PC-3 (cell line): ENCODE data around the gene GPBP1L1. TPM values are rescaled to one million over a fixed set of nuclear protein-coding genes. Genes with fewer than 3 reads are reported as not detected.

ENCODE experiments used
- ATAC-seq: fragments of 200-7000 bp; cut with Tn5 transposase; 2 replicates; pipeline ENCODE4 v1.9.1; 2020; ENCODE audit warnings: mild to moderate bottlenecking, moderate library complexity
- BruUV-seq: library from RNA; stranded (reverse); fragments of 400-500 nt; replicated peaks from 2 replicates; lab custom pipeline; 2021; lab: Mats Ljungman, UMichigan
- CTCF ChIA-PET: fragments of 300-600 bp; sonication (Branson Sonifier 250); formaldehyde crosslinking; loops from one replicate; lab custom pipeline; 2022; ENCODE audit warnings: antibody characterized with exemption; lab: Charles Lee
- POLR2A ChIA-PET: fragments of 300-600 bp; sonication (Branson Sonifier 250); formaldehyde crosslinking; loops from one replicate; lab custom pipeline; 2022; ENCODE audit warnings: antibody characterized with exemption; ENCODE audit not compliant: unreplicated experiment; lab: Charles Lee
- DNase-seq: peaks from one replicate; pipeline ENCODE4 v3.0.0-alpha.2; 2015
- H2AFZ ChIP-seq: fragments of 300-600 bp; sonication (generic); 2 replicates; pipeline ENCODE4 v1.6.0; 2016; ENCODE audit warnings: antibody characterized with exemption, low read length
- H3F3A ChIP-seq: fragments of 300-600 bp; sonication (generic); one replicate; pipeline ENCODE4 v1.6.0; 2017; ENCODE audit warnings: antibody characterized with exemption, low read length, control low read depth, mild to moderate bottlenecking; ENCODE audit not compliant: unreplicated experiment
- H3K27ac ChIP-seq: fragments of 300-600 bp; sonication (generic); 2 replicates; pipeline ENCODE4 v1.5.1; 2016; ENCODE audit warnings: mild to moderate bottlenecking, low read length
- H3K27me3 ChIP-seq: fragments of 300-600 bp; sonication (generic); 2 replicates; pipeline ENCODE4 v1.6.1; 2016; ENCODE audit warnings: low read length, mixed read lengths
- H3K36me3 ChIP-seq: fragments of 300-600 bp; sonication (generic); 2 replicates; pipeline ENCODE4 v1.6.1; 2016; ENCODE audit warnings: low read depth, mixed run types, low read length, mixed read lengths
- H3K4me1 ChIP-seq: fragments of 300-600 bp; sonication (generic); 2 replicates; pipeline ENCODE4 v1.5.1; 2016; ENCODE audit warnings: low read length; ENCODE audit not compliant: insufficient read depth
- H3K4me2 ChIP-seq: fragments of 300-600 bp; sonication (generic); 2 replicates; pipeline ENCODE4 v1.6.0; 2016; ENCODE audit warnings: low read length
- H3K4me3 ChIP-seq: fragments of 300-600 bp; sonication (generic); 2 replicates; pipeline ENCODE4 v1.5.1; 2016; ENCODE audit warnings: mild to moderate bottlenecking, low read length, mixed read lengths
- H3K79me2 ChIP-seq: fragments of 300-600 bp; sonication (generic); 2 replicates; pipeline ENCODE4 v1.6.1; 2017; ENCODE audit warnings: low read length, mixed read lengths
- H3K9ac ChIP-seq: fragments of 300-600 bp; sonication (generic); 2 replicates; pipeline ENCODE4 v1.6.0; 2016; ENCODE audit warnings: mild to moderate bottlenecking, low read length
- H3K9me2 ChIP-seq: fragments of 300-600 bp; sonication (generic); replicated peaks from 2 replicates; pipeline ENCODE4 v1.6.1; 2016; ENCODE audit warnings: mixed run types, low read length, mixed read lengths
- H3K9me3 ChIP-seq: fragments of 300-600 bp; sonication (generic); 2 replicates; pipeline ENCODE4 v1.6.1; 2016; ENCODE audit warnings: low read length, mixed read lengths
- H4K20me1 ChIP-seq: fragments of 300-600 bp; sonication (generic); 2 replicates; pipeline ENCODE4 v1.6.1; 2016; ENCODE audit warnings: low read length, mixed read lengths
- EZH2 ChIP-seq: fragments of 300-600 bp; sonication (generic); IDR thresholded peaks from one replicate; pipeline ENCODE4 v1.6.1; 2017; ENCODE audit warnings: antibody characterized with exemption, mild to moderate bottlenecking, low read length; ENCODE audit not compliant: unreplicated experiment
- EZH2phosphoT487 ChIP-seq: fragments of 300-600 bp; sonication (generic); IDR thresholded peaks from 2 replicates; pipeline ENCODE4 v1.6.1; 2018; ENCODE audit warnings: mild to moderate bottlenecking, antibody characterized with exemption, low read length, borderline replicate concordance
- intact Hi-C: fragments of 100-400 bp; cut with micrococcal nuclease; formaldehyde crosslinking; loops from 2 replicates; pipeline ENCODE4 v1.9.0; 2023
- total RNA-seq: library from RNA; depleted of rRNA; stranded (reverse); fragments of >200 nt; gene quantifications from 2 replicates; pipeline ENCODE4 v1.2.3, GENCODE V29; 2014
- TF ChIP-seq, protein P1 (sequence below): fragments of 300-600 bp; sonication (generic); conservative IDR thresholded peaks from 2 replicates; pipeline ENCODE4 v1.5.1; 2017; ENCODE audit warnings: antibody characterized with exemption, low read depth, mild to moderate bottlenecking, low read length

GPBP1L1 gene
- total RNA-seq, 1 experiment from 2014 or later, result 63.0 TPM

DNA sequence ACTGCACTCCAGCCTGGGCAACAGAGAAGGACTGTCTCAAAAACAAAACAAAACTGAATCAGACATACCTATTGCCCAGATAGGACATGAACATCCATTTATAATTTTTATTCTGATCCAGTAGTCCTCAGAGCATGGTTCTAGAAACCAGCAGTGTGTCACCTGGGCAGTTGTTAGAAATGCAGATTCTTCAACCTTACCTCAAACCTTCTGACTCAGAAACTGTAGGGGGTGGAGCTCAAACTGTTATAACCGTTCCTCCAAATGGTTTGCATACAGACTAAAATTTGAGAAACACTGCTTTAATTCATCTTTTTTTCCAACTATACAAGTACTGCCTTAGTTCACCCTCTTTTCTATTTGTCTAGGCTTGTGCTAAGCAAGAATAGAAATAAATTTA lies 96.5 kb downstream of the GPBP1L1 start:
- no peak for ATAC-seq
- no TSS peak for BruUV-seq
- TF ChIP-seq, protein P1, sequence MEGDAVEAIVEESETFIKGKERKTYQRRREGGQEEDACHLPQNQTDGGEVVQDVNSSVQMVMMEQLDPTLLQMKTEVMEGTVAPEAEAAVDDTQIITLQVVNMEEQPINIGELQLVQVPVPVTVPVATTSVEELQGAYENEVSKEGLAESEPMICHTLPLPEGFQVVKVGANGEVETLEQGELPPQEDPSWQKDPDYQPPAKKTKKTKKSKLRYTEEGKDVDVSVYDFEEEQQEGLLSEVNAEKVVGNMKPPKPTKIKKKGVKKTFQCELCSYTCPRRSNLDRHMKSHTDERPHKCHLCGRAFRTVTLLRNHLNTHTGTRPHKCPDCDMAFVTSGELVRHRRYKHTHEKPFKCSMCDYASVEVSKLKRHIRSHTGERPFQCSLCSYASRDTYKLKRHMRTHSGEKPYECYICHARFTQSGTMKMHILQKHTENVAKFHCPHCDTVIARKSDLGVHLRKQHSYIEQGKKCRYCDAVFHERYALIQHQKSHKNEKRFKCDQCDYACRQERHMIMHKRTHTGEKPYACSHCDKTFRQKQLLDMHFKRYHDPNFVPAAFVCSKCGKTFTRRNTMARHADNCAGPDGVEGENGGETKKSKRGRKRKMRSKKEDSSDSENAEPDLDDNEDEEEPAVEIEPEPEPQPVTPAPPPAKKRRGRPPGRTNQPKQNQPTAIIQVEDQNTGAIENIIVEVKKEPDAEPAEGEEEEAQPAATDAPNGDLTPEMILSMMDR, result no peak
- TF ChIP-seq EZH2 (no peak), EZH2phosphoT487 (no peak)
- no peaks in the 10 kb centered on the region for H3K9me2 ChIP-seq
- ChIA-PET CTCF (no interaction called here), POLR2A (interaction anchor here (0.6 kb wide), 1 partner anchor 88 kb away, joined by 5 read pairs; no protein-coding TSS in a partner anchor)
- no peak overlapping the region for H2AFZ ChIP-seq
- H3K9me3 ChIP-seq, result no peaks in the 10 kb centered on the region
- peaks cover 61% of the 10 kb centered on the region for H4K20me1 ChIP-seq
- no peak overlapping the region for H3K4me2 ChIP-seq
- peaks cover 26% of the 10 kb centered on the region for H3K36me3 ChIP-seq
- no peak overlapping the region for H3K9ac ChIP-seq
- peaks cover 1% of the 10 kb centered on the region for H3F3A ChIP-seq
- H3K79me2 ChIP-seq, result peaks cover 96% of the 10 kb centered on the region
- no peak overlapping the region for H3K4me3 ChIP-seq
- H3K4me1 ChIP-seq, result peaks cover 7% of the 10 kb centered on the region
- H3K27ac ChIP-seq, result no peak overlapping the region
- no peaks in the 10 kb centered on the region for H3K27me3 ChIP-seq
- DNase-seq, result no peak
- intact Hi-C loops, result no loop called here

GRCh38 chr1:45586769-45587168 lies 99.6 kb downstream of the GPBP1L1 start:
- no peak overlapping the region for H3K27ac ChIP-seq
- H3K9me3 ChIP-seq, result no peaks in the 10 kb centered on the region
- DNase-seq (no peak), ATAC-seq (no peak)
- H3K9me2 ChIP-seq, result no peaks in the 10 kb centered on the region
- ChIA-PET CTCF (no interaction called here), POLR2A (no interaction called here)
- TF ChIP-seq EZH2 (no peak), EZH2phosphoT487 (no peak)
- TF ChIP-seq, protein P1, result no peak
- peak overlapping the region; percentile 91; the same call in 1 of the 2 replicates for H3K4me3 ChIP-seq
- H3K4me1 ChIP-seq, result peaks cover 7% of the 10 kb centered on the region
- no peak overlapping the region for H2AFZ ChIP-seq
- peaks cover 9% of the 10 kb centered on the region for H3K36me3 ChIP-seq
- peaks cover 3% of the 10 kb centered on the region for H3F3A ChIP-seq
- H3K4me2 ChIP-seq, result peak overlapping the region; percentile 98
- no peaks in the 10 kb centered on the region for H3K27me3 ChIP-seq
- intact Hi-C loops, result no loop called here
- H4K20me1 ChIP-seq, result peaks cover 63% of the 10 kb centered on the region
- no TSS peak for BruUV-seq
- H3K9ac ChIP-seq, result no peak overlapping the region
- H3K79me2 ChIP-seq, result peaks cover 79% of the 10 kb centered on the region

- no TSS peak for BruUV-seq
- H3K27ac ChIP-seq, result no peak overlapping the region
- intact Hi-C loops, result loop anchor here (2.0 kb wide), 1 partner anchor 101 kb away; the partner anchor contains the start of gene GPBP1L1
- TF ChIP-seq, protein P1, result no peak
- no peak for TF ChIP-seq EZH2
- no peak for TF ChIP-seq EZH2phosphoT487
- H2AFZ ChIP-seq, result no peak overlapping the region
- H3F3A ChIP-seq, result peaks cover 3% of the 10 kb centered on the region
- H4K20me1 ChIP-seq, result peaks cover 55% of the 10 kb centered on the region
- CTCF ChIA-PET, result interaction anchor here (1.0 kb wide), 1 partner anchor 282 kb away, joined by 6 read pairs; no protein-coding TSS in a partner anchor
- no peak for DNase-seq
- H3K4me3 ChIP-seq, result peak overlapping the region; percentile 91
- no peaks in the 10 kb centered on the region for H3K9me3 ChIP-seq
- no peaks in the 10 kb centered on the region for H3K27me3 ChIP-seq
- H3K9me2 ChIP-seq, result no peaks in the 10 kb centered on the region
- peak overlapping the region; percentile 98 for H3K4me2 ChIP-seq
- peaks cover 67% of the 10 kb centered on the region for H3K79me2 ChIP-seq
- no peak for ATAC-seq
- H3K36me3 ChIP-seq, result peaks cover under 1% of the 10 kb centered on the region
- POLR2A ChIA-PET, result interaction anchor here (0.7 kb wide), 1 partner anchor 55 kb away, joined by 5 read pairs; no protein-coding TSS in a partner anchor
- peak overlapping the region; percentile 92 for H3K9ac ChIP-seq
- peaks cover 7% of the 10 kb centered on the region for H3K4me1 ChIP-seq
Observed at GRCh38 chr1:45585496-45586075, 100.7 kb downstream of the GPBP1L1 start.
